ENCODE measurements around the gene AGR3. TPM values are rescaled to one million over a fixed set of nuclear protein-coding genes. Genes with fewer than 3 reads are reported as not detected.
"Not testable (repeated sequence)": the region's sequence is repeated elsewhere in the genome, so short reads cannot be mapped to it uniquely, and the experiment has no call there.

AGR3 gene
- total RNA-seq, 2 donors from 2014 or later = not detected

GRCh38 chr7:16900209-16900768 lies 18.5 kb upstream of the AGR3 start:
- no peak for DNase-seq (ENCODE audit: low spot score)
- intact Hi-C loops (cut with DNase I) = no loop called here

- intact Hi-C loops (cut with DNase I) = no loop called here
- no peak for DNase-seq (ENCODE audit: low spot score)
Measured at GRCh38 chr7:16891874-16892643, 10.3 kb upstream of the AGR3 start.

- no peak for DNase-seq (ENCODE audit: low spot score)
- intact Hi-C loops (cut with DNase I) = no loop called here
Measured at GRCh38 chr7:16891338-16891737, 9.6 kb upstream of the AGR3 start.

GRCh38 chr7:16889851-16890415 lies 8.2 kb upstream of the AGR3 start:
- intact Hi-C loops (cut with DNase I) = no loop called here
- DNase-seq (ENCODE audit: low spot score) = no peak

GRCh38 chr7:16889305-16889704 lies 7.5 kb upstream of the AGR3 start:
- intact Hi-C loops (cut with DNase I) = no loop called here
- DNase-seq (ENCODE audit: low spot score) = no peak

GRCh38 chr7:16883918-16884317 lies 2.1 kb upstream of the AGR3 start:
- intact Hi-C loops (cut with DNase I) = no loop called here
- no peak for DNase-seq (ENCODE audit: low spot score)

DNA sequence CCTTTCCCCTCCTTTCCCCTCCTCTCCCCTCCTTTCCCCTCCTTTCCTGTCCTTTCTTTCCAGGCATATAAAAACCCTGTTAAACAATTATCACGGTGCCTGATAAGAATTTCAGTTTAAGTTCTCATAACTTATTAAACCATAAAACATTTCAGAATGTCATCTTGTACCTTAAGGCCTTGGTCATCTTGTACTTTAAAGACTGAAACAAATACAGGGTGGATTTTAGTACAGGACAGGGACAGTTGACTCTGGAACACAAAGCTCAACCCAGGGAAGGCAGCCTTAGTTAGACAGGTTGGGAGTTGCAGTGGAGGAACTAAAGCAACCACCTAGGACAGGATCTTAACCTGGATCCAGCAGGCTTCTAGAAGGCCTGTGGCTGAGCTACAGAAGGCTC lies 1.2 kb downstream of the AGR3 start:
- intact Hi-C loops (cut with DNase I) = no loop called here

GRCh38 chr7:16879181-16879580 lies 2.6 kb downstream of the AGR3 start:
- DNase-seq (ENCODE audit: low spot score) = no peak
- intact Hi-C loops (cut with DNase I) = no loop called here

More for the DNA sequence above, 1.2 kb downstream of the AGR3 start:
- no peak for DNase-seq (ENCODE audit: low spot score)

- DNase-seq (ENCODE audit: low spot score) = no peak
- intact Hi-C loops (cut with DNase I) = no loop called here
Measured at GRCh38 chr7:16875861-16876260, 5.9 kb downstream of the AGR3 start.

DNA sequence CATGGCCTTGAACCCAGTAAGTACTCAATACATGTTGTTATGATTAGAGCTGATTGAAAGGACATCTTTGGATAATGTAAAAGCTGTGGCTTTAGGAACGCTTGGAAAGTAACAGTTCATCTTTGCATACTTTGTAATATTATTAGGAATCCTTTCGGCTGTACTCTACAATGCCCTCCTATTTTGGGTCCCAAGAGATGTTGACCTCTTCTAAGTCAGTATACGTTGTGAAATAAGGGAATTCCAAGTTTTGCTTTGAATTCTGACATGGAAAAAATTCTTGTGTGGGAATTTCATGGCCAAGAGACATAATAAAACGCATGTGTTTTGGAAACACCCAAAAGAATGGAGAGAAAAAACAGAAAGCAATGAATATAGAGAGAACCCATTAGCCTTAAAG lies 7.7 kb downstream of the AGR3 start:
- intact Hi-C loops (cut with DNase I) = no loop called here
- DNase-seq (ENCODE audit: low spot score) = no peak

DNA sequence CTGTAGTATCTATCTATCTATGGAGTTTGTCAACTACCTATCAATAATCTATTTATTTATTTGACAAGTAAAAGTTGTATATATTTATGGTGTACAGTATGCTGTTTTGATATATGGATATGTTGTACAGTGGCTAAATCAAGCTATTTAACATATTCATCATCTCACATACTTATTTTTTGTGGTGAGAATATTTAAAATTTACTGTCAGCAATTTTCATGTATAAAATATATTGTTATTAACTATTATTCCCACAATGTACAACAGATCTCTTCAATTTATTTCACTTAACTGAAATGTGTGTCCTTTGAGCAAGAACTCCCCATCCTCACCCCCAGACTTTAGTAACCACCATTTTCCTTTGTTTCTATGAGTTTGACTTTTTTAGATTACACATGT lies 14.5 kb downstream of the AGR3 start:
- DNase-seq (ENCODE audit: low spot score) = no peak
- intact Hi-C loops (cut with DNase I) = no loop called here

DNA sequence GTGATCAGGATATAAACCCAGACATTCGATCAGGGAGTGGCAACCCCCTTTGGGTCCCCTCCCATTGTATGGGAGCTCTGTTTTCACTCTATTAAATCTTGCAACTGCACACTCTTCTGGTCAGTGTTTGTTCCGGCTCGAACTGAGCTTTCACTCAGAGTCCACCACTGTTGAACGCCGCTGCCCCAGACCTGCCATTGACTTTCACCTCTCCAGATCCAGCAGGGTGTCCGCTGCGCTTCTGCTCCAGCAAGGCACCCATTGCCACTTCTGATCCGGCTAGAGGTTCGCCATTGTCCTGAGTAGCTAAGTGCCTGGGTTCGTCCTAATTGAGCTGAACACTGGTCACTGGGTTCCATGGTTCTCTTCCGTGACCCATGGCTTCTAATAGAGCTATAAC lies 28.6 kb downstream of the AGR3 start:
- intact Hi-C loops (cut with DNase I); DNase-seq (ENCODE audit: low spot score): not testable (repeated sequence)

GRCh38 chr7:16851829-16852228 lies 30.0 kb downstream of the AGR3 start:
- intact Hi-C loops (cut with DNase I) = no loop called here
- no peak for DNase-seq (ENCODE audit: low spot score)

- DNase-seq (ENCODE audit: low spot score) = peak; percentile 77
- intact Hi-C loops (cut with DNase I) = no loop called here
Measured at GRCh38 chr7:16850614-16851466, 30.9 kb downstream of the AGR3 start.

- intact Hi-C loops (cut with DNase I) = no loop called here
- DNase-seq (ENCODE audit: low spot score) = no peak
Measured at GRCh38 chr7:16849296-16850148, 32.3 kb downstream of the AGR3 start.

GRCh38 chr7:16847381-16847860 lies 34.4 kb downstream of the AGR3 start:
- DNase-seq (ENCODE audit: low spot score) = no peak
- intact Hi-C loops (cut with DNase I) = no loop called here

DNA sequence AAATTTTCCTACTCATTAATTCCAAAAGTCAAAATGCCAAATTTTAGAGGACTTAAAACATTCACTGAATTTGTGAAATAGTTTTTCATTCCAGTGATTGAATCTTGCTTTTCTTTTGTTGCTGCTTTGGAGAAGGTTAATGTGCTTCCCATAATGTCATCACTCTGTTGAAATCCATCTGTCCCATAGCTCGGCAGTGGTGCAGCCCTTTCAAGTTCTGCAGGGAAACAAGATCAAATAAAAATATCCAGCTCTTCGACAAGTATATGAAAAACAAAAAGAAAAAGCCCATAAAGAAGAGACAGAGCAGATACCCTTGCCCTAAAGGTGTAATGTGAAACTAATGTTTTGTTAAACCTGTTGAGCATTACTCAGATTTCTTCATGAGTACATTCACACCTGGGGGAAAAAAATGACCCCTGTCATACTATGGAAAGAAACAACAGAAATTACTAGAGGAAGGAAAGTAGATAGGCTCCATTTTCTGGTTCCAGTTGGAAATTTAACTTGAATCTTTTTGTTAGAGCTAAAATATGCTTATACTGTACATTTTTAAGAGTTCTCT lies 35.1 kb downstream of the AGR3 start:
- DNase-seq (ENCODE audit: low spot score) = no peak
- intact Hi-C loops (cut with DNase I) = no loop called here

DNA sequence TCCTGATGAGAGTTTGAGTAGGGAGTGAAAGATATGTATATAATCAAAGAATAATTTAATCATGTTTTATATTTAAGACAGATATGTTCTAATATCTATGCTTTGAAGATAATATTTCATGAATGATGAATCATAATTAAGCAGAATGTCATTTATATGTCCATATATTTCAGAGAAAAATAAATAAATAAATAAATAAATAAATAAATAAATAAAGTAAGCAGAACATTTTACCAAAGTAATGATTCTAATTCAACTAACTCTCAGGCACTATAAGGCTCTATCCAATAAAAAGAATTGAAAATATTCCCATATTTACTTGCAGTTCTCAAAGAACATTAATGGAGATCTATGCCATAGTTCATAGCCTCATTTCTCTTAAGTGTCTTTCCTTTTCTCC lies 36.0 kb downstream of the AGR3 start:
- no peak for DNase-seq (ENCODE audit: low spot score)
- intact Hi-C loops (cut with DNase I) = no loop called here

DNA sequence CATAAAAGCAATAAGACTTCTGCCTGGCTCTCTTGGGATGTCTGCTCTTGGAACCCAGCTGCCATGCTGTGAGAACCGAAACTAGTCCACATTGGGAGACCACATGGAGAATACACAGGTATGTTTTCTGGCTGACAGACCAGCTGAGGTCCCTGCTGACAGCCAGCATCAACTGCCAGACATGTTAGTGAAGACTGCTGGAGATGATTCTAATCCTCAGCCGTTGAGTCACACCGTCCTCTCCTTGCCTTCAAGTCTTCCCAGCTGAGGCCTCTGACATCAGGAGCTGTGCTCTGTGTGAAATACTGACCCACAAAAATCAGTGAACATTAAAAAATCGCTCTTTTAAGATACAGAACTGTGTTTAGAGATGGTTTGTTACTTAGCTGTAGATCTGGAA lies 40.1 kb downstream of the AGR3 start:
- intact Hi-C loops (cut with DNase I) = no loop called here
- DNase-seq (ENCODE audit: low spot score) = no peak

Measured in posterior vena cava (tissue), 2 donors.